ENCODE results near the gene SLC51B.
"Not testable (repeated sequence)": the region's sequence is repeated elsewhere in the genome, so short reads cannot be mapped to it uniquely, and the experiment has no call there.

The SLC51B gene

DNA sequence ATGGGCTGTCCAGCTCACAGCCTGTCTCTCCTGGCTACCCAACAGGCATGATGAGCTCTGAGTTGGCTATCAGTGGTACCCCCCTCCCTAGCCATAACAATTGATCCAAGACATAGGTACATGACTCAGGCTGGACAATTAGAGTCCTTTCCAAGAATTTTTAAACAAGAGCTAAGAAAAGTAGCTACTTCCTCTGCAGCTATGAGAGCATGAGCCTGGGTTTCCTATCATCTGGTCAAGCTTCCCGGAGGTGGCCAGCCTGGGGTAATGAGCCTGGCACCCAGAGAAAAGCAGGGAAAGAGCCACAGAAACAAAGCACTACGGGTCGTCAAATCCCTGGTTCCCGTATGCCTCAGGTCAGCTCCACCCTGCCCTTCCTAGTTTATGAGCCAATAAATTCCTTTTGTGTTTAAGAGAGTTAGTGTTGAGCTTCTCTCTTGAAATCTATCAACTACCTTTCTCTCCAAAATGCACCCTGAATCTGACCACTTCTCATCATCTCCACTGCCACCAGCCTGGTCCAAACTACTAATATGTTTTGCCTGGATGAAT lies 2.3 kb upstream of the SLC51B start:
- DNase-seq, result no peak

DNA sequence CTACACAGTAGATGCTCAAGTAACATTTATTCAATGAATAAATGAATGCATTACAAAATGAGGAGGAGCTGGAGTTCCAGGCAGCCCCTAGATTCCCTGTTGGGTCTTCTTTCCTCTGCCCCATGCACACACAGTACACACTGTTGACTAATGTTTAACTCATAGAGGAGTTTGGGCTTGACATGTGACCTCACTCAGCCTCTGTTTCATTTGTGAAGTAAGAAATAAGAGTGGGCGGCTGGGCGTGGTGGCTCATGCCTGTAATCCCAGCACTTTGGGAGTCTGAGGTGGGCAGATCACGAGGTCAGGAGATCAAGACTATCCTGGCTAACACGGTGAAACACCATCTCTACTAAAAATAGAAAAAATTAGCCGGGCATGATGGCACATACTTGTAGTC lies 969 bp upstream of the SLC51B start:
- DNase-seq, result not testable (repeated sequence)

DNA sequence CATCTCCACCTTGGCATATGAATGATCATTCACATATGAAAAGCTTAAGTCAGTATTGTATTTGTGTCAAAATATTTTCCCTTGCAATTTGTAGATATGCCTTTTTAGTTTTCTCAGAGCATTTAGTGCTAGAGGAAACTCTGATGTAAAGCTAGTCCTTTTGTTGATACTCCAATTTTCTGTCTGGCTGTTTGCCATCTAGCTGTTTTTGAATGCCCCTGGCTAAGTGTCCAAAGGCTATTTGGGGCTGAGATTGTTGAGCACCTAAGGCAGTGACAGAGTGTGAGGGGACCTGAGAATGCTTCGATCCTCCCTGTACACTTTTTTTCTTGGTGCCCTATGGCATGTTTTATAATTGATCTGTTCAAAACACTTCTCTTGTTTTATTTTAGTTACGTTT lies 3.1 kb downstream of the SLC51B start:
- no peak for DNase-seq

DNA sequence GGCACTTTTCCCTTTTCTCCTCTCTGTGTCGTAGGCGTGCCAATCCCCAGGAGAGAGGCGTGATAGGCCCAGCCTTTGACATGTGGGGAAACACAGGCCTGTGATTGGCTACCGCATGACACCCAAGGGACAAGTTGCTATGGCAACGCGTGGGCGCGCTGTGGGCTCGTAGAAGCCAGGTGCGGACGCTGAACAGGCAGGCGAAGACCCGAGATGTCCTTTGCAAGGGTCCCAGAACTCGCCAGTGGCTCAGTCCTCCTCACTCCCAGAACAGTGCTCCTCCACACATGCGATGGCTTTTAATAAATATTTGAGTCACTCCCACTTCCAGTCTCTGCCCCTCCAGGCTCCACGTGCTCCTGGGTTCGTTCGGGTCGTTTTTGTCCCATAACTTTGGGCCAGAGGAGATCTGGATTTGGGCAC lies 4.2 kb downstream of the SLC51B start:
- peak; percentile 88 to 93 for DNase-seq

DNA sequence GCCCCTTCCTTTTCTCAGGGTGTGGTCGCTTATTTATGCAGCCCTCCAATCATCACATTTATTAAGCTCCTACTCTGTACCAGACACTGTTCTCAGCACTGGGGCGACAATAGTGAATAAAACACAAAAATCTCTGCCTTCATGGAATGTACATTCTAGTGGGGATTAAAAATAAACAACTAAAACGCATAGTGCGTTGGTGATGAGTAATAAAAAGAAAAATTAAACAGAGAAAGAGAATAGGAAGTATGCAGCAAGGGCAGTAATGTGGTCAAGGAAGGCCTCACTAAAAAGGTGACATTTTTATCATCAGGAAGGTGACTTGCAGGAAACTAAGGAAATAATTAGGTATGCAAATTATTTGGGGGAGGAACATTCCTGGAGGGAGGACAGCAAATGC lies 5.1 kb downstream of the SLC51B start:
- DNase-seq, result no peak

DNA sequence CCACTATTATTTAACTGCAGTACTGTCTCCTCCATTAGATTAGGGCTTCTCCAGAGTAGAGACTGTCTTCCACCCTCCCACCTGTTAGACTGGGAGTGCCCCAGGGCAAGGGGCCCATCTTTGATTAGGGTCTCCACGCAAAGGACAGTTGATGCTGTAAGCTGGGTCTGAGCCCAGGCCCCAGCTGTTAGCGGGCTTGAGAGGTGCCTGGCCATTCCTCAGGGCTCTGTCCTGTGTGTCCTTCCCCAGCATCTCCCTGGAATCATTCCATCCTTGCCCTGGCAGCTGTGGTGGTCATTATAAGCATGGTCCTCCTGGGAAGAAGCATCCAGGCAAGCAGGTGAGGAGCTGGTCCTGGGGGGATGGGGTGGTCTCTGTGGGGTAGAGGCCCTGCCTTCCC lies 6.1 kb downstream of the SLC51B start:
- no peak for DNase-seq

DNA sequence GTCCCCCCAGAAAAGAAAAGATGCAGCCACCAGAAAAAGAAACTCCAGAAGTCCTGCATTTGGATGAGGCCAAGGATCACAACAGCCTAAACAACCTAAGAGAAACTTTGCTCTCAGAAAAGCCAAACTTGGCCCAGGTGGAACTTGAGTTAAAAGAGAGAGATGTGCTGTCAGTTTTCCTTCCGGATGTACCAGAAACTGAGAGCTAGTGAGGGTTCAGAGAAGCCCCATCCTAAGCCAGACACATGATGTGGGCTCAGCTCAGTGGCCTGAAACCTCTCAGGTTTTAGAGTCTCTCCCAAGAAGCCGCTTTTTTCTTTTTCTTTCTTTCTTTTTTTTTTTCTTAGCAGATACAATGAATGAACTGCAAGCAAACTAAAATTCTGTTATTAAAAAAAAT lies 7.8 kb downstream of the SLC51B start:
- no peak for DNase-seq

DNA sequence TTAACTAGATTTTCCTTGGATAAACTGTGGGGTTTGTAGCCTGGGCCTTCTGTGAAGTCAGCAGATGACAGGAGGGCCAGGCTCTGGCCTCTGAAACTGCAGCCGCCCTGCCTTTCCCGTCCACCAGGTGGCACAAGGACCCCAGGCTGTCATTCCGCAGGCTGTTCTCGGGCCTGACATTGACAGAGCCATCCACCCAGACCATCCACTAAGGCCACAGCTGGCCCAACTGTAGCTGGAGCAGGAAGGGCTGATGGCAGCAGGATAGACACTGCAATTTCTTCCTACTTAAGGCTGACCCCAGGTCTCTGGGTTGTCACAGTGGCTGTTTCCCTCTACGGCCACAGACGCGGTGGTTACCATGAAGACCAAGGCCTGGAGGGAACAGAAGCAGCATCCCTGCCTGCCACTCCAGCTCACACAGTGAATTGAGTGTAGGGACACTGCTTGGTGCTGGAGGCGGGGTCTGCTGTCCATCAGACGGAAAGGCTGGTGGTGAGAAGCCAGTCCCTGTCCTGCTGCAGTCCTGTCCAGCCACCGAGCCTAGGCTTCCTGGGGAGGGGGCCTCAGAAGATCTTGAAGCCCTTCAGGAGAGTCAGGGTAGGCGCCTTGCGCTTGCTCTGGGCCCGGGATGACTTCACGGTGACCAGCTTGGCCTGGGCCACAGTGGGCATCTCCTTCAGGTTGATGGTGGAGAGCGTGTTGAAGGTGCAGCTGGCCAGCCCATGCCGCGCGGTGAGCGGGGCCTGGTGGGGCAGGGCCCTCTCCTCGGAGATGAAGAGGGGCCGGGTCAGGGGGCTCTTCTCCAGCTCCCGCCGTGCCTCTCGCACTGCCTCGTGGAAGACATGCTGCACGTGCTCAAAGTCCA lies 9.4 kb downstream of the SLC51B start:
- DNase-seq, result peak; percentile 41 to 50

DNA sequence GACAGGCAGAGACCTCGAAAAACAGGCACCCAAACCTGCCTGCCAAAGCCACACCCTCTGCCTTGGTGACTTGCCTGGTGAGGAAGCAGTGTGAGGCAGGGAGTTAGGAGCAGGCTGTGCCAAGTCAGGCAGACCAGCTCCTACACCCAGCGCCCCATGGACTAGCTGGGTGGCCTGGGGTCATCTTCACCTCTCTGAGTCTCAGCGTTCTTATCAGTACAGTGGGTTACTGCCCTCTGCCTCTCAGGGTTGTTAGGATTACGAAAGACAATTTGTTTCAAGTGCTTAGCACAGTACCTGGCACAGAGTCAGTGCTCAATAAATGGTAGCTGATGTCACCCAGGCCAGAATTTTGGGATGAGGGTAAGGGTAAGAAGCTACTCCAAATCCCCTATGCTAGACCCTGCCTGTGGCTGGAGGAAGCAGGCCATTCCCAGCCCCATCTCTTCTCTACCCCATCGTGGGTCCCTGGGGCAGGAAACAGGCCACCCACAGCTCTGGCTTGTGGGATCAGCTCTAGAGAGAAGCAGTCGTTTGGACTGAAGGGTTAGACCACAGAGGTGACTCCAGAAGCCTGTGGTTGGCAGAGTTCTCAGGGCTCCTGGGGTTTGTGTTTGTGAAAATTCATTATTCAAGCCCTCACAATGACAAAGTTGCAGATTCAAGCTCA lies 10.1 kb downstream of the SLC51B start:
- no peak for DNase-seq

DNA sequence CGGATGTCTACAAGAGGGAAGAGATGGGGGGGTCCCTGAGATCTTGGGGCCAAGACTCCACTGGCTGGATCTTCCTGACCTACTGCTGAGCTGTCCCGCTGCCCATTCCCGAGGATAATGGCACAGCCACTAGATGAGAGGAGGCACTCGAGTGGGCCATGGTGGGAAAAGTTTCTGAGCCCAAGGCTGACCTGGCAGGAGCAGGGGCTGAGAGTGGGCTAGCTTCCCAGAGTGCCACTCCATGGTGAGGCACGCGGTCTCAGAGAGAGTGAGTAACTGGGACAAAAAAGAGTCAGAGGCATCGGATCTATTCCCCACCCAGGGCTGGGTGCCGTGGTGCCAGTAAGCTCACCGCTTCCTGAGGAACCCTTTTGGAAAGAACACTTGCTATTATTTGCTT lies 10.9 kb downstream of the SLC51B start:
- DNase-seq, result no peak

DNA sequence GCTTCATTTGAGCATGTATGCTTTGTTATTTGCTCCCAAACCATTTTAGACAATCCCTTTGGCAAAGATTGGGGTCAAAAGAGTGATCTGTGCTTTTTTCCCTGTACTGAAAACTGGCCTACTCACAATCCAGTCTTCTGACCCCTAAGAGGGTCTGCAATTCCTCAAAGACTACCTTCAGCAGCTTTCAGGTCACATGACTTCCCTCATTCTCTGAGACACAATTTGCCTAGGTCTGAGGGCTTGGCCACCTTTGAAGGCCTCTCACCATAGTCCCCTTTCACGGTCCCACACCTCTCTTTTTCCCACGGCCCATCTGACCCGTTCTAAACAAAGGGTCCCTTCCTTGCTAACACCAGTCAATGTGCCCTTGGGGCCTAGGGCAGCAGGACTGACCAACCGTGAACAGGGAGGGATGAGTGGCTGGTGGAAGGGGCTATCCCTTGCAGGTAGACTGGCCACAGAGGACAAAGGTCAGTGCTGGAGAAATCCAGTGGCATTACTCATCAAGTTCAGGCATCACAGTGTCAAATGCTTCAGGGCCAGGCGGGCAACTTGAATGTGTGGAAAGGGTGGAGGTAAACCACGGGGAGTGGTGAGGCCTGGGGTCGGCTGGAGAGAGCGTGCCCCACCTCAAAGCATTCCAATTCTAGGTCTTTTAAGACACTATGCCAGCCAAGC lies 11.8 kb downstream of the SLC51B start:
- no peak for DNase-seq

DNA sequence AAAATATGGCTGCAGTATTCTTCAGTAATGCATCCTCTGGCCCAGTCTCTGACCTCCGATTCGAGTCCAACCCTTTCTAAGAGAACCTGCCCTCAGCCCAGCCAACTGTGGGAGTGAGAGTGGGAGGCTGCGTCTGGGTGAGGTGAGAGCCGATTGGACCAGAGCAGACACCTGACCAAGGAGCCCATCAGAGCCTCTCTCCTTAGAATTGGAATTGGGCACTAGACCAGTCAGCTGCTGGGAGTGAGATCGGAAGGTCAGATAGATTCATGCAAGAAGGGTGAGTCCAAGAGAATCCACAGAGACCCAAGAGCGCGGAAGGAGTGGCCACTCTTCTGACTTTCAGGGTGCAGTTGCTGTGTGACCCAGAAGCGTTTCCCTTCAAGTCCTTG lies 12.4 kb downstream of the SLC51B start:
- no peak for DNase-seq

DNA sequence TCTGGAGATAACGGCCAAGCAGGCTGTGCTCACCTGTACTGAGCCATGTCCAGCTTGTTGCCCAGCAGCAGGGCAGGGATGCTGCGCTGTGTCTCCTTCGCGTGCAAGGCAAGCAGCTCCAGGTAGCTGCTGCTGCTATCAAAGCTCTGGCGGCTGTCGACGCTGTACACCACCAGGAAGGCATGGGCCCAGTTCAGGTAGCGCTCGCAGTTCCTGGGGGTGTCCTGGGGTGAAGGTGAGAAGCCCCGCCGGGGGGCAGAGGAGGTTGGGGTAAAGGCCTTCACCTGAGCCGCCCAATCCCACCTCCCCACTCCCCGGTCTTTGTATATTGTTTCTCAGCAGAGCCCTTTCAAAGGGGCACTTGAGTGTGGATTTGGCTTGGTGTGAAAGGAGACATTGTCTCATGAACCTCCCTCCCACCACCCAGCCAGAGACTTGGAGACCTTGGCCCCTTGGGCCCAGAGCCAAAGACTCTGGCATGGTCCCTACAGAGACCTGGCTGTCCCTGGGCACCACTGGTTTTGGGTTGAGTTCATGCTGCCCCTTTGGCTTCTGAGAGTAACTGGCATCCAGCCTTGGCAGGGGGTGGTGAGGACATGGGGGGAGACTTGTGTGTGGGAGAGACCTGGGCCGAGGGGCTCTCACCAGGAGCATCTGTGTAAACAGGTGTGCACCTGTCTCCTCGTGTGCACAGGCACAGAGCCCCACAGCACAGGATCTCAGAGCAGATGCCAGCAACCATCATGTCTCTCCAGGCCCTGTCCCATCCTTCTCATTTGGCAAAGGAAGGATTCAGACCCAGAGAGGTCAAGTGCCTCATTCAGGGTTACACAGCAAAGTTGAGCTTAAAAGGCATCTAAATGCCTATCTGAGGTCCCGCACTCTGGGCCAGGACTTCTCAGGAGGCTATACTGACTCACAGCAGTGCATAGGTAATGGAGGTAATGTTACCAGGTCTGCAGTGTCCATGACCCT lies 13.5 kb downstream of the SLC51B start:
- DNase-seq, result no peak

DNA sequence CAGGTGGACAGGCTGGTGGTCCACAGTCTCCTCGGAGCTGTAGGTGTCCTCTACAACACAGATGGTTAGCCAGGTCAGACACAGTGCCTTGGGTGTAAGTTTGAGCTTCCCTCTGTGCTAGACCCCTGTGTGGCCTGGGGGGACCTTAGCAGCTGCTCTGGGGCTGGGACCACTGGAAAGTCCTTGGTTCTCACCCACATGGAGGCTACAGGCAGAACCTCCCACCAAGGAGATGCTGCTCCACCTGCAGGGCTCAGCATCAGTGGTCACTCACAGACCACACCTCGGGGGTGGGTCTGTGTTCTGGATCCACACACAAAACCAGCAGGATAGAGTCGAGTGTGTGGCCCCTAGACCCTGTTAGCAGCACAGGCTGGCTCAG lies 14.2 kb downstream of the SLC51B start:
- no peak for DNase-seq

DNA sequence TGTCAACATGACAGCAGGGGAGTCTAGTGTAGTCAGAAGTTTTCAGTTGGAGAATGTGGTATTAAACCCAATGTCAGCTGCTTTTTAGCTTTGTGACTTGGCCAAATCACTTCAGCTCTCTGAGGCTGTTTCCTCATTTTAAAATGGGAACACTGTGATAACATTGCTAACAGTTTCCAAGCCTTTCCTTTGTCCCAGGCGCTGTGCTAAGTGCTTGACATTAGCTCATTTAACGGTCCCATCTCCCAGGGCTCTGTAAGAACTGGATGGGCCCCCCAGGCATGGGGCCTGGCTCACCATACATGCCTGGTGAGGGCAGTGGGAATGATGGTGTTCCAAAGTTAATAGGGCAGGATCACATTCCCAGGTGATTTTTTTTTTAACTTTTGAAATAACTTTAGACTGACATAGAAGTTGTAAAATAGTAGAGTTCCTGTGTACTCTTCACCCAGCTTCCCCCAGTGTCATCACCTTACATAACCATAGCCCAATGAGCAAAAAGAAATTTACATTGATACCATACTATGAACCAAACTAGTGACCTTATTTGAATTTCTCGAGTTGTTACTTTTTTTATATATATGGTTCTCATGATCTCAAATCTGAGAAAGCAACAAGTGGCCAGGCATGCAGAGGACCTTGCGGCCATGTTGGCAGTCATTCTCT lies 14.9 kb downstream of the SLC51B start:
- no peak for DNase-seq

DNA sequence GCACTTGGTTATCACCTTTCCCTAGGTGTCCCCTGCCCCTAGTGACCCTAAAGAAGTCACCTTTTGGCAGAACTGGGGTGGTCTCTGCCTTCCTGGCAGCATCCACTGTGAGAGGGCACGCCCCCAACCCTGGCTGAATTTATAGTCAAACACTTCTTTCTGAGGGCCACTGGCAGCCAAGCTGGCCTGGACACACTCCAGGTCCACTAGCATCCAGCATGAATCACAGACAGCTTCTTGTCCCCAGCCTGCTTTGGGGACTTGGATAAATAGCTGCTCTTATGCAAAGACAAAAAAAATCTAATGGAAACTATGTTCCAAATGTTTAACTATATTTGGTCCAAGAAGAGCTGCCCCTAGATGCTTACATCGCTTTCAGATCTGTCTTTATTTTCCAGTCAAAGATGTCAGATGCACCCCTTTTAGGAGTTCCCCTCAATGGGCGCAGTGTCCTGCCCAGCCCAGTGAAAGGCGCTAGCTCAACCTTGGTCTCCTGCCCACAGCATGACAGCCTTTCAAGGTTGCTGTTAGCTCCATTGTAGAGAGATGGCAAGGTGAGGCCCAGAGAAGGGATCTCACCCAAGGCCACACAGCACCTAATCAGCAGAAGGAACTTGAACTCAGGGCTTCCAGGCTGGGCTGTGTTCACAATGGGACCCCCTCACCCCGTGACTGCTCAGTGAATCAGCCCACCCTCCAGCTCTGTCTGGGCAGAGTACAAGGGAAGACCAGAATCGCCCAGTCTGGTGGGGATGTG lies 15.6 kb downstream of the SLC51B start:
- no peak for DNase-seq

DNA sequence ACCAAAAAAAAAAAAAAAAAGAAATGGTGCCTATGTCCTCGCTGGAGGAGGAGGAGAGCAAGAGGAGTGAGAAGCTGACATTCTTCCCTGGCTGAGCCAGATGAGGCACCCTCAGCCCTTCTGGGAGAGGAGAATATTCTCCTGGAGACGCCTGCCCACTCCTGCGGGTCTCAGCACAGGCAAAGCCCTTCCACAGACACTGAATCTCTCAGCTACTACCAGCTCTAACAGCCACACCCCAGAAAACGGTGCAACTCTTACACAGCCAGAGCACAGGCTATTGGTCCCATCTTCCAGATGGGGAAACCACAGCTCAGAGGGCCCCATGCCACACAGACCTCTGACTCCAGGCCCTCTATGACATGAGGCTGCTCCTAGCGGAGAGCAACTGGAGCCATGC lies 16.9 kb downstream of the SLC51B start:
- DNase-seq, result no peak

DNA sequence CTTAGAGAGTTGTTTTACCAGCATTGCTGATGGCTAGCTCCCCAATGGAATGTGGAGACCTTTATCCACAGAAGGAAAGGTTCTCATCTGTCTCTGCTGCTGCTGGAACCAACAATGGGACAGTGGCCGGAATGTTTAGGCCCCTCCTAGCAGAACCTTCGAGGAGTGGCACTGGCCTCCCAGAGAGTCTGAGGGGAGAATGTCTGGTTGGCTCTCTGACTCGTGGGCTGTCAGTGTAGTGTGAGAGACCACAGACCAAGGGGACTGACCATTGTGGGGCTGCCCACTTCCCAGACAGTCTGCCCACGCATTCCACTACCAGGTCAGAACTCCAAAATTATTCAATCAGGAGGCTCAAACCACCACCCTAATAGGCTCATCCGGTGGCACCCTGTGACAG lies 17.5 kb downstream of the SLC51B start:
- no peak for DNase-seq

DNA sequence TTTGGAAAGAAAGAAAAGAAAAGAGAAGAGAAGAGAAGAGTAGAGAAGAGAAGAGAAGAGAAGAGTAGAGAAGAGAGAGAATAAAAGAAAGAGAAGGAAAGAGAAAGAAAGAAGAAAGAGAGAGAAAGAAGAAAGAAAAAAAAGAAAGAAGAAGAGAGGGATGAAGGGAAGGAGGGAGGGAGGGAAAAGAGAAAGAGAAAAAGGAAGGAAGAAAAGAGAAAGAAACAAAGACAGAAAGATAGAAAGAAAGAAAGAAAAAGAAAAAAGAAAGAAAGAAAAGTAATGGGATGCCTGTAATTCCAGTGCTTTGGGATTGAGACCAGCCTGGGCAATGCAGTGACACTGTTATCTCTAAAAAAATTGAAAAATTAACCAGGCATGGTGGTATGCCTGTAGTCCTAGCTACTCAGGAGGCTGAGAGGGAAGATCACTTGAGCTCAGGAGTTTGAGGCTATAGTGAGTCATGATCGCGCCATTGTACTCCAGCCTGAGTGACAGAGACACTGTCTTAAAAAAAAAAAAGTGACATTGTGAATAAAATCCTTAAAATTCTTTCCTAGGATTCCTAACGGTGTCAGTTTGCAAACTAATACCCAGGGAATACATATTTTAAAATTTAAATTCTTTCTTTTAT lies 20.9 kb downstream of the SLC51B start:
- no peak for DNase-seq

DNA sequence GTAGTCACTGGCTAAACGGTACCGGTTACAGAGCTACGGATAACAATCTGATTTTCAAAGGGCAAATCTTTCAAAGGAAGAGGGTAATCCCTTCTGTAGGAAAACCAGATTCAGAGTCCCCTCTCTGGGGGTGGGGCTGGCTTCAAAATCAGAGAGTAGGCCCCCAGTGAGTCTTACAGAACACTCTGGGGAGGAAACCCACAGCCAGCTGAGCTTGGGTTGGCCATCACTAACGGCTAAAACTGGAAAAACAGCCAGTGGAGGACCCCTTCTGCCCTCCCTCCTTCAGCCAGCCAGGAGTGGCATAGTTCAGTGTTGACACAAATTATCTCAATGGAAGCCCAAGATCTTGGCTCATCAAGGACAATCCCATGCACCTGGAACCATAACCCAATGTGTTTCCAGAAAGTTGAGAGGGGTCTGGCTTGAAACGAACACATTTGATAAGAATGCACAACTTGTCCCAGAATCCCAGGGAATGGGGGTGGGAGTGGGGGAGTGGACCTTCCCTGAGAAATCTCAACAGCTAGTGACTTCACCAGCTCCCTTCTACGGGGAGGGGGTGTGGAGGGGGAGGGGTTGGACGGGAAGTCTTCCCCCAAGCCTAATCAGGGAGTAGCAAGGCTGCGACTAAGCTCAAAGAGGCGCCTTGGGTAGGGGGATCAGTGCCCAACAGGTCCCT lies 21.6 kb downstream of the SLC51B start:
- DNase-seq, result no peak
